Loucy (cell line): ENCODE data around the gene UBTD1.

ENCODE experiments used
- EZH2phosphoT487 ChIP-seq: fragments of 200-600 bp; IDR thresholded peaks from 2 replicates; pipeline ENCODE4 v1.6.1; 2018; ENCODE audit warnings: antibody characterized with exemption, mild to moderate bottlenecking, moderate library complexity, borderline replicate concordance
- TF ChIP-seq, protein P1 (sequence below): fragments of 200-600 bp; sonication (generic); conservative IDR thresholded peaks from 2 replicates; pipeline ENCODE4 v1.5.1; 2014; ENCODE audit warnings: mild to moderate bottlenecking, antibody characterized with exemption, low read length

DNA sequence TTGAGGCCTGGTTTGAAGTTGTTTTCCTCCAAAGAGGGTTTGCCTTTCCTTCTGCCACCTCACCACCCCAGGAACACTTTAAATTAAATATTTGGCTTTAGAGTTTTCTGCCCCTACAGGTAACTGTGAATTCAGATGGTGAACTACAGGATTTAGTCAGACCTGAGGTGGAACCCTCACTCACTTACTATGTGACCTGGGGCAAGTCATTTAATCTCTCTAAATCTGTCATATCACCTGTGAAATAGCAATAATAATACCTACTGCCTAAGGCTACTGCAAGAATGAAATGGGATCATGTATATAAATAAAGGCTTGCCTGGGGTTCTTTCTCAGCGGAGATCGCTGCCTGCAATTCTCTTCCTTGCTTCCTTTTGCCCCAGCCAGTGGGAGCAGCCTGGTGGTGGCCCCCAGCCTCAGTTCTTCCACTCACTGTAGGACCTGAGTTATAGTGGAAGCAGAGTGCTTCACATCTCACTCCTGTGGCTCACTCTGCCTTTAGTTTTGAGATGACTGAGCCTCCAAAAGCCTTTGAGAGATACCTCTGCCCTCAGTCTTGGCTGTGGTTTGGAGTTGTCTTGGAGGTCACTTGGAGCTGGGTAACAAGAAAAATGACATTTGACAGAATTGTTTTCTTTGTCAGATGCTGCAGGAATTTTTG, 67.7 kb downstream of the UBTD1 start:
- TF ChIP-seq, protein P1, sequence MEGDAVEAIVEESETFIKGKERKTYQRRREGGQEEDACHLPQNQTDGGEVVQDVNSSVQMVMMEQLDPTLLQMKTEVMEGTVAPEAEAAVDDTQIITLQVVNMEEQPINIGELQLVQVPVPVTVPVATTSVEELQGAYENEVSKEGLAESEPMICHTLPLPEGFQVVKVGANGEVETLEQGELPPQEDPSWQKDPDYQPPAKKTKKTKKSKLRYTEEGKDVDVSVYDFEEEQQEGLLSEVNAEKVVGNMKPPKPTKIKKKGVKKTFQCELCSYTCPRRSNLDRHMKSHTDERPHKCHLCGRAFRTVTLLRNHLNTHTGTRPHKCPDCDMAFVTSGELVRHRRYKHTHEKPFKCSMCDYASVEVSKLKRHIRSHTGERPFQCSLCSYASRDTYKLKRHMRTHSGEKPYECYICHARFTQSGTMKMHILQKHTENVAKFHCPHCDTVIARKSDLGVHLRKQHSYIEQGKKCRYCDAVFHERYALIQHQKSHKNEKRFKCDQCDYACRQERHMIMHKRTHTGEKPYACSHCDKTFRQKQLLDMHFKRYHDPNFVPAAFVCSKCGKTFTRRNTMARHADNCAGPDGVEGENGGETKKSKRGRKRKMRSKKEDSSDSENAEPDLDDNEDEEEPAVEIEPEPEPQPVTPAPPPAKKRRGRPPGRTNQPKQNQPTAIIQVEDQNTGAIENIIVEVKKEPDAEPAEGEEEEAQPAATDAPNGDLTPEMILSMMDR: no peak
- TF ChIP-seq EZH2phosphoT487: no peak
